Panc1 (cell line): ENCODE data around the gene CLCN6.

Source experiments
- CTCF ChIP-seq: fragments of 450-650 bp; IDR thresholded peaks from 2 replicates; pipeline ENCODE4 v1.5.1; 2017; ENCODE audit warnings: mild to moderate bottlenecking
- REST ChIP-seq, 2 experiments: IDR thresholded peaks; 2 replicates each; pipeline ENCODE4 v1.6.1; 2011 to 2012; ENCODE audit warnings: low read depth in 2 of 2, control low read depth in 1 of 2, low read length in 1 of 2, mild to moderate bottlenecking in 1 of 2, moderate library complexity in 1 of 2; ENCODE audit not compliant: insufficient read depth in 1 of 2

DNA sequence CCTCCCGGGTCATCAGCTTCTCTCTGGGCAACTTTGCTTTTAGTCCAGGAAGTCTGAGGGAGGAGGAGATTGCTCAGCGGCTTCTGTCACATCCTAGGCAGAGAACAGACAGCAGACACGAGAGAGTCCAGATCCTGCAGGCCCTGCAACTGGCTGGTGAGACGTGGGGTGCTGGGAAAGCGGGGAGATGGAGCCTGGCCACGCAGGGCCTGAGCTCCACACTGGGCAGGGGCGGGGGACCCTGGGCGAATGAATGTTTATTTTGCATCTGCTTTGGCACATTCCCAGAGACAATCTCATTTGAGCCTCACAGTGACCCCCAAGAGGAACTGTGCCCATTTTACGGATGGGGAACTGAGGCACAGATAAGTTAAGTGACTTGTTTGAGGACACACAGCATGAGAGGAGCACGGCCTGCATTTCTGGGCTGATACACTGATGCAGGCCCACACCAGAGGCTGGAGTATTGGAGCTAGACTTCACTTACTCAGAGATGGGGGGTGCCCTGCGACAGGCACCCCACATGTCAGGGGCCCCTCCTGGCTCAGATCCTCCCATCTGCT is 34.4 kb upstream of the CLCN6 start:
- no peak for TF ChIP-seq CTCF
- no peak for TF ChIP-seq REST (IDR thresholded peaks at IDR 0.05; ENCODE audit: insufficient read depth in 1 of 2, low read depth in 2 of 2, low read length in 1 of 2)
